ENCODE results near the gene ARID1B.

Gene ARID1B

DNA sequence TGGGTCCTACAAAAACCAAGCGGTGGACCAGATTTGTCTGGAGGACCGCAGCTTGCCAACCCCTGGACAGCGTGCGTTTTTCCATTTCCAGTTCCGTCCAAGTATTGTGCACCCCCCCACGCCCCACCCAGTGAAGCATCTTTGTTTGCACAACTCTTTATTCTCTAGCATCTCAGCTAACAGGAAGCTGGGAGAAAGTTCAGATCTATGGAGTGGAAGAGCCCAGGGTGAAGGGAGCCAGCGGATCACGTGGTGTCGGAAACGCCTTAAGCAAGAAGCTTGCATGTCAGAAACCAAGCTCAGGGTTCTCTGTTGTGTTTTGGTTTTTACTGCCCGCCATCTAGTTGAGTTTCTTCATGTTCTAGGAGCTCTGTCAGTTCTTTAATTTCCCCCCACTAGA is 29.9 kb downstream of the ARID1B start:
- Histone ChIP-seq H3K27me3 (ENCODE audit: control insufficient read depth in 1 of 2, insufficient read depth in 2 of 2, low read length in 2 of 2) (no peaks in the 10 kb centered on the region), H3K4me1 (ENCODE audit: control insufficient read depth in 1 of 2, insufficient read depth in 2 of 2, low read length in 2 of 2) (peaks cover 0 to 9% of the 10 kb centered on the region in 2 donors), H3K36me3 (ENCODE audit: control insufficient read depth in 1 of 2, insufficient read depth in 2 of 2, low read length in 2 of 2) (no peaks in the 10 kb centered on the region), H3K27ac (ENCODE audit: low read depth, low read length) (no peak overlapping the region), H3K9ac (ENCODE audit: low read depth in 1 of 2, low read length in 2 of 2) (no peak overlapping the region), H3K4me3 (ENCODE audit: low read depth in 1 of 2, low read length in 2 of 2) (no peak overlapping the region), H3K9me3 (ENCODE audit: control insufficient read depth in 1 of 2, low read length in 2 of 2) (no peaks in the 10 kb centered on the region)

DNA sequence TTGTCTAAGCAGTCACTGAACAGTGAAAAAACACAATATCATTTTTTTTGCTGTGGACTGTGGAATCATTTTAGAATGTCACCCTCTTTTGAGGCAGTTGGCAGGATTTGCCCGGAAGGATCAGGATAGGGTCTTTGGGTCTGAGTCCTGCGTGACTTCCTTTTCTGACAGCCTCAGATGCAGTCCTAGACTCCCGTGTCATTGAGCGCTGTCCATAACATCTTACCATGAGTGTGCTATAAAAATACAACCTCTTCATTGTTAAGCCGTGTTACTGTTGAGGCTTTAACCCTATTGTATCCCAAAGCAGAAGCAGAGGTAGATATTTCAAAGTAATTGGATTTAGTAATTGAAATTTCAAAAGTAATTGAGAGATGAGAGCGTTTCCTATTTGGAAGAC is 30.6 kb downstream of the ARID1B start:
- H3K9ac ChIP-seq (ENCODE audit: low read depth in 1 of 2, low read length in 2 of 2), result no peak overlapping the region
- no peaks in the 10 kb centered on the region for H3K27me3 ChIP-seq (ENCODE audit: control insufficient read depth in 1 of 2, insufficient read depth in 2 of 2, low read length in 2 of 2)
- no peaks in the 10 kb centered on the region for H3K9me3 ChIP-seq (ENCODE audit: control insufficient read depth in 1 of 2, low read length in 2 of 2)
- H3K36me3 ChIP-seq (ENCODE audit: control insufficient read depth in 1 of 2, insufficient read depth in 2 of 2, low read length in 2 of 2), result no peaks in the 10 kb centered on the region
- H3K4me3 ChIP-seq (ENCODE audit: low read depth in 1 of 2, low read length in 2 of 2), result no peak overlapping the region
- no peak overlapping the region for H3K27ac ChIP-seq (ENCODE audit: low read depth, low read length)
- H3K4me1 ChIP-seq (ENCODE audit: control insufficient read depth in 1 of 2, insufficient read depth in 2 of 2, low read length in 2 of 2), result peaks cover 0 to 9% of the 10 kb centered on the region in 2 donors

DNA sequence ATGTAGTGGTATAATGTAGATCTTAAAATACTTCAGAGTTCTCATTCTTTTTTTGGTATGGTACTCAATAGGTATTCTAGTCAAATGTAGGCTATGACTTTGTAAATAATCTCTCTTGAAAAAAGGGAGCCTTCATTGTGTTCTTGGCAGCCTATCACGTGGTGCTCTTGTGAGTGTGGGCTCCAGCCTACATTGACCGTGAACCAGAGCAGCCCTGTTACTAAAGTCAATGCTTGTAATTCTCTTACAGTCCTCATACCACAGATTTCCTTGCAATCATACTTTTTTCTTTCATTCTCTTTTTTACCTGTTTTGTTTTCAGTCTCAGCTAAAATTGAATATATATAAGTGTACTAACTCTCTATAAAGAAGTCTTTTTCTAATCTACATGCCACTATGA is 31.1 kb downstream of the ARID1B start:
- no peak overlapping the region for H3K27ac ChIP-seq (ENCODE audit: low read depth, low read length)
- H3K36me3 ChIP-seq (ENCODE audit: control insufficient read depth in 1 of 2, insufficient read depth in 2 of 2, low read length in 2 of 2), result no peaks in the 10 kb centered on the region
- H3K4me1 ChIP-seq (ENCODE audit: control insufficient read depth in 1 of 2, insufficient read depth in 2 of 2, low read length in 2 of 2), result peaks cover 0 to 9% of the 10 kb centered on the region in 2 donors
- no peaks in the 10 kb centered on the region for H3K27me3 ChIP-seq (ENCODE audit: control insufficient read depth in 1 of 2, insufficient read depth in 2 of 2, low read length in 2 of 2)
- no peaks in the 10 kb centered on the region for H3K9me3 ChIP-seq (ENCODE audit: control insufficient read depth in 1 of 2, low read length in 2 of 2)
- H3K9ac ChIP-seq (ENCODE audit: low read depth in 1 of 2, low read length in 2 of 2), result no peak overlapping the region
- no peak overlapping the region for H3K4me3 ChIP-seq (ENCODE audit: low read depth in 1 of 2, low read length in 2 of 2)

DNA sequence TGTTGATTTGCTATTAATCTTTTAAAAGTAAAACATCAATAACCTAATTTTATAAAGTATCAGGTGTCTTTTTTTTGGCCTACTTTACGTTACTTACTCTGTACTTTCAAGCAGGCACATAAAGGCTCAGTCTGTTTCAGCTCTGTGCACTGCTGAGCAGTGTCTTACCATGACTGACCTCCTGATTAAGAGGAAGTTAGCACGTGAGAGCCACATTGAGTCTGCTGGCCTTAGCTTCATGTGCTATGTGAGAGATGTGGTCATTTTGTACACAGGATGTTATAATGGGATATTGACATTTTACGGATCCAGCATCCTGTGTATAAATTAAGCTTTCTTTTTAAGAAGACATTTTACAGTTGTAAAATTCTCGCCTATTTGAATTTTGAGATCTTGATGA is 31.9 kb downstream of the ARID1B start:
- Histone ChIP-seq H3K4me1 (ENCODE audit: control insufficient read depth in 1 of 2, insufficient read depth in 2 of 2, low read length in 2 of 2) (peaks cover 0 to 9% of the 10 kb centered on the region in 2 donors), H3K27me3 (ENCODE audit: control insufficient read depth in 1 of 2, insufficient read depth in 2 of 2, low read length in 2 of 2) (no peaks in the 10 kb centered on the region), H3K4me3 (ENCODE audit: low read depth in 1 of 2, low read length in 2 of 2) (no peak overlapping the region), H3K36me3 (ENCODE audit: control insufficient read depth in 1 of 2, insufficient read depth in 2 of 2, low read length in 2 of 2) (no peaks in the 10 kb centered on the region), H3K27ac (ENCODE audit: low read depth, low read length) (no peak overlapping the region), H3K9me3 (ENCODE audit: control insufficient read depth in 1 of 2, low read length in 2 of 2) (no peaks in the 10 kb centered on the region), H3K9ac (ENCODE audit: low read depth in 1 of 2, low read length in 2 of 2) (no peak overlapping the region)

DNA sequence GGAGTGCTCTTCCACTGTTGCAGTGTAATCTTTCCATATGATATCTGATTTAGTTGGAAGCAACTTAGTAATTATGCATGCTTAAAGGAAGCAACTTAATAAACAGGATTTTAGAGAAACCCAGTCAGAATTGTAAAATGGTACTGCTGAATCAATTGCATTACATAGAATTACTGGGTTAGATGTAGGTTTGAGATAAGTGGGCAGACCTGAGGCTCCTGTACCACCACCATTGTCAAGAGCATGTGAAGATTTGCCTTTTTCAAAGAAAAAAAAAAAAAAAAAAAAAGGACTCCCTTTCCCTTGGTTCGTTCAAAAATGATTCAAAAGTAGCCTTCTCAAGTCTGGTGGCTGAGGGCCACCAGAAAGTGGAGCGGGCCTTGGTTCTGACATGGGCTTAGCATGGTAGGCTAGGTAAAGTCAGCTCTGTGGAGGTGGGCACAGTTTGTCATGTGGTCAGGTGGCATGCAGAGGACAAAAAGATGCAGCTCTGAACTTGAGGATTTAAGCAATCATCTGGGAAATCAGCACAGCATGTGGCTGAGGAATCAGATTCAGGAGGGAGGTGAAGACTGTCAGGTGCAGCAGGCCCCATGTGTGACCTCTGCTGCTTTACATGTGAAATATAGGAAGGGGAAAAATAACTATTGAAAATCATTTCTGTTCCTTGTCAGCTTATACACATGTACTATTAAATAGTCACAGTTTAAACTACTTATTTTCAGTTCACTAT is 32.4 kb downstream of the ARID1B start:
- Histone ChIP-seq H3K9me3 (ENCODE audit: control insufficient read depth in 1 of 2, low read length in 2 of 2) (no peaks in the 10 kb centered on the region), H3K4me1 (ENCODE audit: control insufficient read depth in 1 of 2, insufficient read depth in 2 of 2, low read length in 2 of 2) (peaks cover 0 to 9% of the 10 kb centered on the region in 2 donors), H3K36me3 (ENCODE audit: control insufficient read depth in 1 of 2, insufficient read depth in 2 of 2, low read length in 2 of 2) (no peaks in the 10 kb centered on the region), H3K9ac (ENCODE audit: low read depth in 1 of 2, low read length in 2 of 2) (no peak overlapping the region), H3K27ac (ENCODE audit: low read depth, low read length) (no peak overlapping the region), H3K4me3 (ENCODE audit: low read depth in 1 of 2, low read length in 2 of 2) (no peak overlapping the region), H3K27me3 (ENCODE audit: control insufficient read depth in 1 of 2, insufficient read depth in 2 of 2, low read length in 2 of 2) (no peaks in the 10 kb centered on the region)

DNA sequence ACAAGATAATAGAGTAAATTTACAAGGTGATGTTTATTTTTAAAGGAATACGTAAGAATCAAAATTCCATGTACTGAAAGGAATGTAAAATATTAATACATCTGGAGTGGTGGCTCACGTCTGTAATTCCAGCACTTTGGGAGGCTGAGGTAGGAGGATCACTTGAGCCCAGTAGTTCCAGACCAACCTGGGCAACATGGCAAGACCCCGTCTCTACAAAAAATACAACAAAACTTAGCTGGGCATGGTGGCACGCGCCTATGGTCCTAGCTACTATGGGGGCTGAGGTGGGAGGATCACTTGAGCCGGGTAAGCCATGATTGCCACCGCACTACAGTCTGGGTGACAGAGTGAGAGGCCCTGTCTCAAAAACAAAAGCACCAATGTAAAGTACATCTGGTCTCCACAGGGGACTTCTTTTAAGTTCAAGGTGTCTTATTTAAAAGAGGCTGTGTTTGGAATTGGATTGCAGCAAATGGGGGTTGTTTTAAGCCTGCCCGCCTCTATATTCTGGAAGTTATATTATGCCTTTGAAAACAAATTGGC is 36.9 kb downstream of the ARID1B start:
- H3K4me3 ChIP-seq (ENCODE audit: low read depth in 1 of 2, low read length in 2 of 2), result no peak overlapping the region
- no peak overlapping the region for H3K9ac ChIP-seq (ENCODE audit: low read depth in 1 of 2, low read length in 2 of 2)
- no peaks in the 10 kb centered on the region for H3K36me3 ChIP-seq (ENCODE audit: control insufficient read depth in 1 of 2, insufficient read depth in 2 of 2, low read length in 2 of 2)
- no peaks in the 10 kb centered on the region for H3K27me3 ChIP-seq (ENCODE audit: control insufficient read depth in 1 of 2, insufficient read depth in 2 of 2, low read length in 2 of 2)
- H3K4me1 ChIP-seq (ENCODE audit: control insufficient read depth in 1 of 2, insufficient read depth in 2 of 2, low read length in 2 of 2), result peaks cover 0 to 11% of the 10 kb centered on the region in 2 donors
- no peaks in the 10 kb centered on the region for H3K9me3 ChIP-seq (ENCODE audit: control insufficient read depth in 1 of 2, low read length in 2 of 2)
- H3K27ac ChIP-seq (ENCODE audit: low read depth, low read length), result no peak overlapping the region

DNA sequence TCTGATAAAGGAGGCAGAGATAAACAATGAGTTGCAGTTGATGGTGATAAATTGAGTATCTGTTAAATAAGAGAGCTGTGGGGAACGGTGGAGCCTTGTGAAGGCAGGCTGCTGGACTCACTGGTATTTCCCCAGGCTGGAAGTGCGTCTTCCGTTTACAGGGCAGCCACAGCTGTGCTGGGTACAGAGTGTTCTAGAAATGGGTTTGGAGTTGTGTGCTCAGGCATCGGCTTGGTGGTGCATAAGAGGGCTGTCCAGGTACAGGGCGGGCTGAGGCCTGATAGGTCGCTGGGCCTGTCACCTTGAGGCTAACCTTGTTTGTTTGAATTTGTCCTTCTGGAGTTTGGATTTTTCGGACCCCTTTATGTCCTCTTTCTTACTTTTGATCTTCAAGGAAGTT is 39.3 kb downstream of the ARID1B start:
- Histone ChIP-seq H3K4me3 (ENCODE audit: low read depth in 1 of 2, low read length in 2 of 2) (no peak overlapping the region), H3K36me3 (ENCODE audit: control insufficient read depth in 1 of 2, insufficient read depth in 2 of 2, low read length in 2 of 2) (no peaks in the 10 kb centered on the region), H3K27me3 (ENCODE audit: control insufficient read depth in 1 of 2, insufficient read depth in 2 of 2, low read length in 2 of 2) (no peaks in the 10 kb centered on the region), H3K9ac (ENCODE audit: low read depth in 1 of 2, low read length in 2 of 2) (no peak overlapping the region), H3K9me3 (ENCODE audit: control insufficient read depth in 1 of 2, low read length in 2 of 2) (no peaks in the 10 kb centered on the region), H3K4me1 (ENCODE audit: control insufficient read depth in 1 of 2, insufficient read depth in 2 of 2, low read length in 2 of 2) (peaks cover 0 to 16% of the 10 kb centered on the region in 2 donors), H3K27ac (ENCODE audit: low read depth, low read length) (no peak overlapping the region)

DNA sequence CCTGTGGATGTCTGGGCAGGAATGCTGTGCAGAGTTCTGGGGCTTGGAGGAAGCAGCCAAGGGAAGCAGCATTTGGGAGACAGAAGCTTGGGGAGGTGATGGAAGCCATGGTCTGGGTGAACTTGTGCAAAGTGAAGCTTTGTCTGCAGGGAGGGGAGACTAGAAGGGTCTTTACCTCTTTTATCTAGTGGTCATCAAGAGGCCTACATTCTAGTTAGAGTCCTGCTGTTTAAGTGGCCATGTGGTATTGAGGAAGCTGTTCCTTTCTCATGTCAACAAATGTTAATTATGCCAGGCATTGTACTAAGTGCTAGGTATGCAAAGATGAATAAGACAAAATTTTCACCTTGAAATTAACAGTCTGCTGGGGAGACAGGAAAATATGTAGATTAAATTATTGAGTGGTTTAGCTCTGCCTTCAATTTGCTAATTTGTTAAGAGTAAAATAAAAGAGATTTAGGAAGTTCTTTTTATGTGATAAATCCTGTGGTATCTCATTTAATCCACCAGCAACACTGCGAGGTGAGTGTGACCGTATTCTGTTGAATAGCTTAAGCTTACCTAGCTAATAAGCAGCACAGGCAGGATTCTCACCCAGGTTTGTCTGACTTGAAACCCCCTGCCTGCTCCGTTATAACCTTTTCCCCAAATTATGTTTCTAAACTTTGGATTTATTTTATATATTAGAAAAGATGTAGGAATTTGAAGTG is 43.1 kb downstream of the ARID1B start:
- Histone ChIP-seq H3K27me3 (ENCODE audit: control insufficient read depth in 1 of 2, insufficient read depth in 2 of 2, low read length in 2 of 2) (no peaks in the 10 kb centered on the region), H3K27ac (ENCODE audit: low read depth, low read length) (no peak overlapping the region), H3K9me3 (ENCODE audit: control insufficient read depth in 1 of 2, low read length in 2 of 2) (no peaks in the 10 kb centered on the region), H3K4me1 (ENCODE audit: control insufficient read depth in 1 of 2, insufficient read depth in 2 of 2, low read length in 2 of 2) (peaks cover 0 to 24% of the 10 kb centered on the region in 2 donors), H3K4me3 (ENCODE audit: low read depth in 1 of 2, low read length in 2 of 2) (no peak overlapping the region), H3K36me3 (ENCODE audit: control insufficient read depth in 1 of 2, insufficient read depth in 2 of 2, low read length in 2 of 2) (no peaks in the 10 kb centered on the region), H3K9ac (ENCODE audit: low read depth in 1 of 2, low read length in 2 of 2) (no peak overlapping the region)

DNA sequence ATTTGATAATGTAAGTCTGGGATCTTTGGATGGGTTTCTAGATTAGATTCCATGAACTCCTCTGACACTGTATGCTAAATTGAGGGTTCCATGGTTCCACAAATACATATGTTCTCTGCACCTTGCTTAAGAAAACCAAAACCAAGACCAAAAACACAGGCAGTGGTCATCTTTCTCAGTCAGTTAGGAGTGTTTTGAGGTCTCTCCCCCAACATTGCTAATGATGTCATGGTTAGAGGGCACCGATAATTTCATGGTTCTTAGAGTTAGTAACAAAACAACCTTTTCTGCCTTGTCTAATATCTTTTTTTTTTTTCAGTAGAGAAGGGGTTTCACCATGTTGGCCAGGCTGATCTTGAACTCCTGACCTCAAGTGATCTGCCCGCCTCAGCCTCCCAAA is 44.5 kb downstream of the ARID1B start:
- Histone ChIP-seq H3K27ac (ENCODE audit: low read depth, low read length) (no peak overlapping the region), H3K27me3 (ENCODE audit: control insufficient read depth in 1 of 2, insufficient read depth in 2 of 2, low read length in 2 of 2) (no peaks in the 10 kb centered on the region), H3K4me3 (ENCODE audit: low read depth in 1 of 2, low read length in 2 of 2) (no peak overlapping the region), H3K9ac (ENCODE audit: low read depth in 1 of 2, low read length in 2 of 2) (no peak overlapping the region), H3K4me1 (ENCODE audit: control insufficient read depth in 1 of 2, insufficient read depth in 2 of 2, low read length in 2 of 2) (peaks cover 0 to 22% of the 10 kb centered on the region in 2 donors), H3K9me3 (ENCODE audit: control insufficient read depth in 1 of 2, low read length in 2 of 2) (no peaks in the 10 kb centered on the region), H3K36me3 (ENCODE audit: control insufficient read depth in 1 of 2, insufficient read depth in 2 of 2, low read length in 2 of 2) (no peaks in the 10 kb centered on the region)

DNA sequence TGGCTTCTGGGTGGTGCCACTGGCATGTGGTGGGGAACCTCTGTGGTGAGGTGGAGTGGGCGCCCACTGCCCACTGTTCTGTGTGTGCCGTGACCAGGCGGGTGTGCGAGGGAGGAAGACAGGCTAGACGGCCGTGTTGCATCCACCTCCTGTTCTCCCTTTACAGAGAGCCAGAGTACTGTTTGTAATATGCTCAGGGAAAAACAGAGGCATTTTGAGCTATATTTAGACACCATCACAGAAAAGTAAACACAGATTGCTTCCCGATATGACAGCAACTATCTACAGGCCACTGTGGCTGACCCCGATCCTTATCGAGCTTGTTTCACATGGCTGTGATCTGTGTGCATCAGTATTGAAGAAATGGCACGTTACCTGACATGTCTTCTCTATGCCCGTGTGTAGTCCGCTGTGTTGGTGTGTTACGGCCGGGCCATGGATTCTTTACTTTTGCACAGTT is 45.6 kb downstream of the ARID1B start:
- H3K4me1 ChIP-seq (ENCODE audit: control insufficient read depth in 1 of 2, insufficient read depth in 2 of 2, low read length in 2 of 2), result peaks cover 0 to 20% of the 10 kb centered on the region in 2 donors
- no peak overlapping the region for H3K4me3 ChIP-seq (ENCODE audit: low read depth in 1 of 2, low read length in 2 of 2)
- no peak overlapping the region for H3K9ac ChIP-seq (ENCODE audit: low read depth in 1 of 2, low read length in 2 of 2)
- H3K27ac ChIP-seq (ENCODE audit: low read depth, low read length), result no peak overlapping the region
- no peaks in the 10 kb centered on the region for H3K27me3 ChIP-seq (ENCODE audit: control insufficient read depth in 1 of 2, insufficient read depth in 2 of 2, low read length in 2 of 2)
- H3K36me3 ChIP-seq (ENCODE audit: control insufficient read depth in 1 of 2, insufficient read depth in 2 of 2, low read length in 2 of 2), result no peaks in the 10 kb centered on the region
- no peaks in the 10 kb centered on the region for H3K9me3 ChIP-seq (ENCODE audit: control insufficient read depth in 1 of 2, low read length in 2 of 2)
